Smooth muscle cell (in vitro differentiated cells): ENCODE data around the gene PNPLA3. TPM values are rescaled to one million over a fixed set of nuclear protein-coding genes. Genes with fewer than 3 reads are reported as not detected.

Source experiments
- DNase-seq: peaks from one replicate; lab custom pipeline; 2025; ENCODE audit not compliant: unreplicated experiment; lab: John Stamatoyannopoulos, UW
- H2AFZ ChIP-seq: fragments of 200-600 bp; sonication (generic); 2 replicates; pipeline ENCODE4 v1.6.0; 2016; ENCODE audit warnings: antibody characterized with exemption, low read depth, mild to moderate bottlenecking
- H3F3A ChIP-seq: fragments of 200-600 bp; sonication (generic); 2 replicates; pipeline ENCODE4 v1.6.0; 2017; ENCODE audit warnings: antibody characterized with exemption, low read depth
- H3K27ac ChIP-seq: fragments of 200-600 bp; sonication (generic); 2 replicates; pipeline ENCODE4 v1.5.1; 2016; ENCODE audit warnings: low read depth, mild to moderate bottlenecking
- H3K27me3 ChIP-seq: fragments of 200-600 bp; sonication (generic); 2 replicates; pipeline ENCODE4 v1.6.1; 2016; ENCODE audit warnings: low read depth, mild to moderate bottlenecking
- H3K36me3 ChIP-seq: fragments of 200-600 bp; sonication (generic); 2 replicates; pipeline ENCODE4 v1.5.1; 2016; ENCODE audit warnings: low read depth
- H3K4me1 ChIP-seq: fragments of 200-600 bp; sonication (generic); 2 replicates; pipeline ENCODE4 v1.5.1; 2016; ENCODE audit warnings: low read depth
- H3K4me2 ChIP-seq: fragments of 200-600 bp; sonication (generic); 2 replicates; pipeline ENCODE4 v1.6.0; 2016; ENCODE audit warnings: mild to moderate bottlenecking
- H3K4me3 ChIP-seq: fragments of 200-600 bp; sonication (generic); 2 replicates; pipeline ENCODE4 v1.5.1; 2016; ENCODE audit warnings: mild to moderate bottlenecking
- H3K79me2 ChIP-seq: fragments of 200-600 bp; sonication (generic); 2 replicates; pipeline ENCODE4 v1.6.0; 2016; ENCODE audit warnings: low read depth, mild to moderate bottlenecking
- H3K9ac ChIP-seq: fragments of 200-600 bp; sonication (generic); 2 replicates; pipeline ENCODE4 v1.6.0; 2016; ENCODE audit warnings: low read depth
- H3K9me3 ChIP-seq: fragments of 200-600 bp; sonication (generic); replicated peaks from 2 replicates; pipeline ENCODE4 v1.5.1; 2016; ENCODE audit warnings: low read depth
- H4K20me1 ChIP-seq: fragments of 200-600 bp; sonication (generic); 2 replicates; pipeline ENCODE4 v1.6.0; 2016; ENCODE audit warnings: low read depth
- CTCF ChIP-seq: fragments of 200-600 bp; sonication (generic); IDR thresholded peaks from 2 replicates; pipeline ENCODE4 v1.5.1; 2017; ENCODE audit warnings: borderline replicate concordance, mild to moderate bottlenecking, antibody characterized with exemption; ENCODE audit not compliant: insufficient read depth, poor library complexity, severe bottlenecking
- WGBS: methylation state at CpG from one replicate; pipeline ENCODE4 v1.1.7; 2016; ENCODE audit warnings: low lambda C conversion rate; 5-methylcytosine and 5-hydroxymethylcytosine counted together
- polyA plus RNA-seq: library from polyadenylated mRNA; unstranded; fragments of >200 nt; fragmentation: Nextera tagmentation; extraction: Ambion mirVana; gene quantifications from 2 replicates; pipeline ENCODE4 v1.2.1, GENCODE V29; 2016
- total RNA-seq: library from RNA; depleted of rRNA; stranded (reverse); fragments of >200 nt; gene quantifications from 2 replicates; pipeline ENCODE4 v1.2.3, GENCODE V29; 2014

PNPLA3 gene
- total and polyA plus RNA-seq, 2 experiments from 2014 or later: 11.0 to 14.5 TPM

GRCh38 chr22:43889201-43889859 lies 34.3 kb upstream of the PNPLA3 start:
- Histone ChIP-seq H3K9me3 (no peaks in the 10 kb centered on the region), H3K27me3 (peaks cover 72% of the 10 kb centered on the region), H2AFZ (no peak overlapping the region), H3K79me2 (no peaks in the 10 kb centered on the region), H3K4me1 (no peaks in the 10 kb centered on the region), H3K4me3 (no peak overlapping the region), H4K20me1 (no peaks in the 10 kb centered on the region), H3K4me2 (no peak overlapping the region), H3K36me3 (no peaks in the 10 kb centered on the region), H3K27ac (no peak overlapping the region), H3F3A (no peaks in the 10 kb centered on the region), H3K9ac (no peak overlapping the region)
- WGBS: 90% methylated on average over 16 of the region's 16 CpGs
- no peak for TF ChIP-seq CTCF
- no peak for DNase-seq

- Histone ChIP-seq H3K27me3 (peaks cover 73% of the 10 kb centered on the region), H3K4me3 (no peak overlapping the region), H3K79me2 (no peaks in the 10 kb centered on the region), H3F3A (no peaks in the 10 kb centered on the region), H2AFZ (no peak overlapping the region), H3K4me1 (no peaks in the 10 kb centered on the region), H3K9me3 (no peaks in the 10 kb centered on the region), H3K27ac (no peak overlapping the region), H3K9ac (no peak overlapping the region), H4K20me1 (no peaks in the 10 kb centered on the region), H3K4me2 (no peak overlapping the region), H3K36me3 (no peaks in the 10 kb centered on the region)
- TF ChIP-seq CTCF: no peak
- WGBS: 67% methylated on average over 4 of the region's 4 CpGs
- no peak for DNase-seq
These were observed 33.7 kb upstream of the PNPLA3 start for GRCh38 chr22:43889860-43890253.

DNA sequence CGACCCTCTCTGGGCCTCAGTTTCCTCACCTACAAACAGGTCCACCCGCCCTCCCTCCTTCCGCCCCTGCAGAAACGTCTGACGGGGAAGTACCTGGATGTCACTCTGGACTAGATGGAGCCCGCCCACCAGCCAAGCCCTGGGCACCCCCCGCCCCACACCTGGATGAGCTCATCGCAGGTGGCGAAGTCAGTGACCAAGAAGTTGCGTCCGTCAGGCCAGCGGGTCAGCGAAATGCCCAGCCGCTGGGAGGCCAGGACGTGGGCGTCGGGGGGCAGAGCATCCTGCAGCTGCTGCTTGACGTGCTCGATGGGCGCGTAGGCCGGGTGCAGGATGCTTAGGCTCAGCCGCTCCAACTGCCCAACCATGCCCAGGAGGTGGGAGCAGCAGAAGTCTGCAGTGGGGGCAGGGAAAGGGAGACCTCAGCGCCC lies 32.7 kb upstream of the PNPLA3 start:
- 25% methylated on average over 24 of the region's 24 CpGs for WGBS
- H3F3A ChIP-seq: no peaks in the 10 kb centered on the region
- H3K4me2 ChIP-seq: peak overlapping the region; percentile 59
- no peaks in the 10 kb centered on the region for H3K36me3 ChIP-seq
- H2AFZ ChIP-seq: no peak overlapping the region
- H3K4me1 ChIP-seq: no peaks in the 10 kb centered on the region
- no peak overlapping the region for H3K27ac ChIP-seq
- H3K9me3 ChIP-seq: no peaks in the 10 kb centered on the region
- no peak for DNase-seq
- no peak overlapping the region for H3K4me3 ChIP-seq
- no peak overlapping the region for H3K9ac ChIP-seq
- peaks cover 73% of the 10 kb centered on the region for H3K27me3 ChIP-seq
- H3K79me2 ChIP-seq: no peaks in the 10 kb centered on the region
- no peaks in the 10 kb centered on the region for H4K20me1 ChIP-seq
- TF ChIP-seq CTCF: no peak
